ENCODE measurements around the gene BICC1. TPM values are rescaled to one million over a fixed set of nuclear protein-coding genes. Genes with fewer than 3 reads are reported as not detected.

Gene BICC1
- total and polyA plus RNA-seq, 2 of the 8 experiments (the other 6 are each of a cell fraction or from before 2014, with no cell fraction given), result 0.20 to 0.73 TPM

DNA sequence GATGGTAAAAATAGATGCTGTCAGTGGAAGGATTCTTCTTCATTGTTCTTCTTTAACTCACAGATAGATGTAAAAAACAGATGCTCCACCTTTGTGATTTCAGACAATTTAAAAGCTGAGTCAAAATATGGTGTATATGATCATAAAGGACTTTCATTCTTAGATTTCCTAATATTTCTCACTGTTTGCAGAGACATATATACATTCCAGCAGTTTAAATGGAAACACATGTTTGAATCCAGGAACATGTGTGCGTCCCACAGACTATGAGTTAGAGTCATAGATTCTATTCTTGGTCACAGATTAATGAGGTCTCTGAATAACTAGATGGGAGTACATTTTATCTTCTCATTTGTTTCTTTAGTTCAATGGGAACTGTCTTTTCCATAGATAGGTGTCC, 109.6 kb downstream of the BICC1 start (continued):
- TF ChIP-seq MAFK (IDR thresholded peaks at IDR 0.05; ENCODE audit: low read depth, low read length) (no peak), SP4 (IDR thresholded peaks at IDR 0.05; ENCODE audit: low read length) (no peak), BACH1 (IDR thresholded peaks at IDR 0.05; ENCODE audit: low read length) (no peak), HDAC2 (IDR thresholded peaks at IDR 0.05; ENCODE audit: borderline replicate concordance in 1 of 2, low read depth in 2 of 2, low read length in 2 of 2) (no peak), CEBPB (IDR thresholded peaks at IDR 0.05; ENCODE audit: low read depth, low read length) (no peak), RXRA (IDR thresholded peaks at IDR 0.05; ENCODE audit: insufficient read depth, low read depth, low read length) (no peak)
